Measurements from ENCODE around the gene UPF1.
A peak's percentile ranks its signal among the peaks of the same experiment; 100 is the strongest.

The UPF1 gene

GRCh38 chr19:18845961-18846360, 14.2 kb downstream of the UPF1 start:
- no peak for TF ChIP-seq POLR2AphosphoS5 (IDR thresholded peaks at IDR 0.05; ENCODE audit: low read depth)
- TF ChIP-seq SPI1 (IDR thresholded peaks at IDR 0.05; ENCODE audit: borderline replicate concordance, low read depth): no peak
- TF ChIP-seq, protein P1, sequence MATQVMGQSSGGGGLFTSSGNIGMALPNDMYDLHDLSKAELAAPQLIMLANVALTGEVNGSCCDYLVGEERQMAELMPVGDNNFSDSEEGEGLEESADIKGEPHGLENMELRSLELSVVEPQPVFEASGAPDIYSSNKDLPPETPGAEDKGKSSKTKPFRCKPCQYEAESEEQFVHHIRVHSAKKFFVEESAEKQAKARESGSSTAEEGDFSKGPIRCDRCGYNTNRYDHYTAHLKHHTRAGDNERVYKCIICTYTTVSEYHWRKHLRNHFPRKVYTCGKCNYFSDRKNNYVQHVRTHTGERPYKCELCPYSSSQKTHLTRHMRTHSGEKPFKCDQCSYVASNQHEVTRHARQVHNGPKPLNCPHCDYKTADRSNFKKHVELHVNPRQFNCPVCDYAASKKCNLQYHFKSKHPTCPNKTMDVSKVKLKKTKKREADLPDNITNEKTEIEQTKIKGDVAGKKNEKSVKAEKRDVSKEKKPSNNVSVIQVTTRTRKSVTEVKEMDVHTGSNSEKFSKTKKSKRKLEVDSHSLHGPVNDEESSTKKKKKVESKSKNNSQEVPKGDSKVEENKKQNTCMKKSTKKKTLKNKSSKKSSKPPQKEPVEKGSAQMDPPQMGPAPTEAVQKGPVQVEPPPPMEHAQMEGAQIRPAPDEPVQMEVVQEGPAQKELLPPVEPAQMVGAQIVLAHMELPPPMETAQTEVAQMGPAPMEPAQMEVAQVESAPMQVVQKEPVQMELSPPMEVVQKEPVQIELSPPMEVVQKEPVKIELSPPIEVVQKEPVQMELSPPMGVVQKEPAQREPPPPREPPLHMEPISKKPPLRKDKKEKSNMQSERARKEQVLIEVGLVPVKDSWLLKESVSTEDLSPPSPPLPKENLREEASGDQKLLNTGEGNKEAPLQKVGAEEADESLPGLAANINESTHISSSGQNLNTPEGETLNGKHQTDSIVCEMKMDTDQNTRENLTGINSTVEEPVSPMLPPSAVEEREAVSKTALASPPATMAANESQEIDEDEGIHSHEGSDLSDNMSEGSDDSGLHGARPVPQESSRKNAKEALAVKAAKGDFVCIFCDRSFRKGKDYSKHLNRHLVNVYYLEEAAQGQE (IDR thresholded peaks at IDR 0.05; ENCODE audit: insufficient replicate concordance, low read depth): no peak
- TF ChIP-seq, protein P2, sequence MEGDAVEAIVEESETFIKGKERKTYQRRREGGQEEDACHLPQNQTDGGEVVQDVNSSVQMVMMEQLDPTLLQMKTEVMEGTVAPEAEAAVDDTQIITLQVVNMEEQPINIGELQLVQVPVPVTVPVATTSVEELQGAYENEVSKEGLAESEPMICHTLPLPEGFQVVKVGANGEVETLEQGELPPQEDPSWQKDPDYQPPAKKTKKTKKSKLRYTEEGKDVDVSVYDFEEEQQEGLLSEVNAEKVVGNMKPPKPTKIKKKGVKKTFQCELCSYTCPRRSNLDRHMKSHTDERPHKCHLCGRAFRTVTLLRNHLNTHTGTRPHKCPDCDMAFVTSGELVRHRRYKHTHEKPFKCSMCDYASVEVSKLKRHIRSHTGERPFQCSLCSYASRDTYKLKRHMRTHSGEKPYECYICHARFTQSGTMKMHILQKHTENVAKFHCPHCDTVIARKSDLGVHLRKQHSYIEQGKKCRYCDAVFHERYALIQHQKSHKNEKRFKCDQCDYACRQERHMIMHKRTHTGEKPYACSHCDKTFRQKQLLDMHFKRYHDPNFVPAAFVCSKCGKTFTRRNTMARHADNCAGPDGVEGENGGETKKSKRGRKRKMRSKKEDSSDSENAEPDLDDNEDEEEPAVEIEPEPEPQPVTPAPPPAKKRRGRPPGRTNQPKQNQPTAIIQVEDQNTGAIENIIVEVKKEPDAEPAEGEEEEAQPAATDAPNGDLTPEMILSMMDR (IDR thresholded peaks at IDR 0.05; ENCODE audit: insufficient read depth, low read length): no peak
- no peak for TF ChIP-seq GABPA (IDR thresholded peaks at IDR 0.05; ENCODE audit: low read depth)
- Histone ChIP-seq H3K27me3 (ENCODE audit: insufficient read depth, poor library complexity, severe bottlenecking) (no peaks in the 10 kb centered on the region), H3K4me3 (replicated peaks; ENCODE audit: insufficient read depth, low read length) (no peak overlapping the region), H3K27ac (replicated peaks) (no peak overlapping the region)
- no peak for DNase-seq (ENCODE audit: low read depth in 1 of 2, low spot score in 1 of 2)

- TF ChIP-seq POLR2AphosphoS5 (IDR thresholded peaks at IDR 0.05; ENCODE audit: low read depth) (no peak), GABPA (IDR thresholded peaks at IDR 0.05; ENCODE audit: low read depth) (no peak)
- TF ChIP-seq, protein P2 (IDR thresholded peaks at IDR 0.05; ENCODE audit: insufficient read depth, low read length): peak; percentile 92
- Histone ChIP-seq H3K27me3 (ENCODE audit: insufficient read depth, poor library complexity, severe bottlenecking) (no peaks in the 10 kb centered on the region), H3K27ac (replicated peaks) (no peak overlapping the region), H3K4me3 (replicated peaks; ENCODE audit: insufficient read depth, low read length) (no peak overlapping the region)
- peak in 1 of 2 experiments; percentile 67 for DNase-seq (ENCODE audit: low read depth in 1 of 2, low spot score in 1 of 2)
These were observed 15.2 kb downstream of the UPF1 start for GRCh38 chr19:18846862-18847548.

GRCh38 chr19:18847549-18848463, 16.0 kb downstream of the UPF1 start:
- no peak for DNase-seq (ENCODE audit: low read depth in 1 of 2, low spot score in 1 of 2)
- Histone ChIP-seq H3K27ac (replicated peaks) (peak overlapping the region; percentile 25; the same call in 1 of the 2 replicates), H3K27me3 (ENCODE audit: insufficient read depth, poor library complexity, severe bottlenecking) (no peaks in the 10 kb centered on the region), H3K4me3 (replicated peaks; ENCODE audit: insufficient read depth, low read length) (no peak overlapping the region)
- TF ChIP-seq SPI1 (IDR thresholded peaks at IDR 0.05; ENCODE audit: borderline replicate concordance, low read depth) (no peak), GABPA (IDR thresholded peaks at IDR 0.05; ENCODE audit: low read depth) (no peak)

GRCh38 chr19:18848878-18849661, 17.3 kb downstream of the UPF1 start:
- DNase-seq (ENCODE audit: low read depth in 1 of 2, low spot score in 1 of 2): peak in 1 of 2 experiments; percentile 70
- Histone ChIP-seq H3K27ac (replicated peaks) (peak overlapping the region; percentile 25), H3K27me3 (ENCODE audit: insufficient read depth, poor library complexity, severe bottlenecking) (no peaks in the 10 kb centered on the region), H3K4me3 (replicated peaks; ENCODE audit: insufficient read depth, low read length) (no peak overlapping the region)
- TF ChIP-seq, protein P1 (IDR thresholded peaks at IDR 0.05; ENCODE audit: insufficient replicate concordance, low read depth): no peak
- TF ChIP-seq, protein P2 (IDR thresholded peaks at IDR 0.05; ENCODE audit: insufficient read depth, low read length): no peak
- no peak for TF ChIP-seq GABPA (IDR thresholded peaks at IDR 0.05; ENCODE audit: low read depth)
- peak; percentile 59; the same call in 1 of the 2 replicates for TF ChIP-seq SPI1 (IDR thresholded peaks at IDR 0.05; ENCODE audit: borderline replicate concordance, low read depth)
- no peak for TF ChIP-seq POLR2AphosphoS5 (IDR thresholded peaks at IDR 0.05; ENCODE audit: low read depth)

All from HL-60 (cell line).